GM19463 (cell line): ENCODE results near the gene STMN3.
"Not testable (repeated sequence)": the region's sequence is repeated elsewhere in the genome, so short reads cannot be mapped to it uniquely, and the experiment has no call there.

Source experiments
- ATAC-seq: cut with Tn5 transposase; IDR thresholded peaks from one replicate; pipeline ENCODE4 v1.9.1; 2021; ENCODE audit warnings: mild to moderate bottlenecking, moderate library complexity; ENCODE audit not compliant: unreplicated experiment

The STMN3 gene

GRCh38 chr20:63639093-63639975 is 13.9 kb downstream of the STMN3 start:
- no peak for ATAC-seq

- ATAC-seq: no peak
Measured at GRCh38 chr20:63636752-63637628, 16.2 kb downstream of the STMN3 start.

- peak; percentile 53 for ATAC-seq
Measured at GRCh38 chr20:63635431-63636141, 17.6 kb downstream of the STMN3 start.

GRCh38 chr20:63633732-63634131 is 19.5 kb downstream of the STMN3 start:
- no peak for ATAC-seq

- ATAC-seq: not testable (repeated sequence)
Measured at GRCh38 chr20:63631426-63631825, 21.8 kb downstream of the STMN3 start.

GRCh38 chr20:63630956-63631355 is 22.3 kb downstream of the STMN3 start:
- not testable (repeated sequence) for ATAC-seq

- ATAC-seq: no peak
Measured at GRCh38 chr20:63628246-63628975, 24.8 kb downstream of the STMN3 start.

- ATAC-seq: no peak
Measured at GRCh38 chr20:63627751-63628245, 25.4 kb downstream of the STMN3 start.

GRCh38 chr20:63627129-63627750 is 26.0 kb downstream of the STMN3 start:
- peak; percentile 71 for ATAC-seq

- ATAC-seq: peak; percentile 51
Measured at GRCh38 chr20:63626424-63627128, 26.6 kb downstream of the STMN3 start, which contains the start of gene GMEB2. Gene GMEB2 (minus strand): TSS chr20:63627101. CDS start chr20:63619397, 7,704 bp downstream.

GRCh38 chr20:63625771-63626423 is 27.3 kb downstream of the STMN3 start:
- no peak for ATAC-seq

- ATAC-seq: no peak
Measured at GRCh38 chr20:63624486-63624885, 28.7 kb downstream of the STMN3 start.

GRCh38 chr20:63622732-63623131 is 30.5 kb downstream of the STMN3 start:
- no peak for ATAC-seq

- ATAC-seq: no peak
Measured at GRCh38 chr20:63622096-63622495, 31.1 kb downstream of the STMN3 start.

GRCh38 chr20:63620991-63621390 is 32.2 kb downstream of the STMN3 start:
- no peak for ATAC-seq

GRCh38 chr20:63619505-63619904 is 33.7 kb downstream of the STMN3 start:
- ATAC-seq: no peak

GRCh38 chr20:63619086-63619485 is 34.1 kb downstream of the STMN3 start:
- no peak for ATAC-seq

- no peak for ATAC-seq
Measured at GRCh38 chr20:63618291-63618980, 34.8 kb downstream of the STMN3 start.
